ENCODE measurements around the gene MACF1. TPM values are rescaled to one million over a fixed set of nuclear protein-coding genes. Genes with fewer than 3 reads are reported as not detected.

Gene MACF1
- total and polyA plus RNA-seq, 4 donors, result 23.3 to 216 (median 51.2) TPM

DNA sequence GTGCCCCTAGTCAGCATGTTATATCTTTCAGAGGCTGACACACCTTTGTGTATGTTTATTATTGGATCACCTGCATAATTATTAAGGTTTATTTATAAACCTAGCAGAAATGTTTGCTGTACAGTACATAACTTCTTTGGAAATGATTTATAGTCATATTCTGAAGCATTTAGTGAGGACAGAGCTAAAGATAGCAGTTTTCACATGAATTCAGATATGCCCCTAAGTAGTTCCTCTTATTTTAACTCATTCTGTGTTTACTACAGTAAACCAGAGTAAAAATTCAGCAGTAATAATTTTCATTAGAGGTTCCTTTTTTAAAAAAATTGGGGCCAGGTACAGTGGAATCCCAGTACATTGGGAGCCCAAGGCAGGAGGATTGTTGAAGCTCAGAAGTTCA, 265.5 kb downstream of the MACF1 start:
- Histone ChIP-seq H3K27me3 (ENCODE audit: control insufficient read depth in 4 of 4, insufficient read depth in 4 of 4, low read length in 3 of 4) (no peaks in the 10 kb centered on the region), H3K27ac (ENCODE audit: low read depth in 1 of 2, low read length in 2 of 2) (no peak overlapping the region), H3K9me3 (ENCODE audit: control insufficient read depth in 4 of 4, low read length in 3 of 4) (no peaks in the 10 kb centered on the region), H3K4me3 (ENCODE audit: low read depth in 1 of 3, low read length in 3 of 3) (no peak overlapping the region), H3K4me1 (ENCODE audit: control insufficient read depth in 4 of 4, insufficient read depth in 4 of 4, low read length in 3 of 4) (no peaks in the 10 kb centered on the region), H3K9ac (ENCODE audit: low read depth in 1 of 2, low read length in 2 of 2) (no peak overlapping the region), H3K36me3 (ENCODE audit: control insufficient read depth in 4 of 4, insufficient read depth in 3 of 4, low read depth in 1 of 4, low read length in 3 of 4) (peaks cover 12 to 77% (median 62%) of the 10 kb centered on the region in 4 donors)
- DNase-seq (ENCODE audit: low spot score), result no peak
- TF ChIP-seq, protein P1, sequence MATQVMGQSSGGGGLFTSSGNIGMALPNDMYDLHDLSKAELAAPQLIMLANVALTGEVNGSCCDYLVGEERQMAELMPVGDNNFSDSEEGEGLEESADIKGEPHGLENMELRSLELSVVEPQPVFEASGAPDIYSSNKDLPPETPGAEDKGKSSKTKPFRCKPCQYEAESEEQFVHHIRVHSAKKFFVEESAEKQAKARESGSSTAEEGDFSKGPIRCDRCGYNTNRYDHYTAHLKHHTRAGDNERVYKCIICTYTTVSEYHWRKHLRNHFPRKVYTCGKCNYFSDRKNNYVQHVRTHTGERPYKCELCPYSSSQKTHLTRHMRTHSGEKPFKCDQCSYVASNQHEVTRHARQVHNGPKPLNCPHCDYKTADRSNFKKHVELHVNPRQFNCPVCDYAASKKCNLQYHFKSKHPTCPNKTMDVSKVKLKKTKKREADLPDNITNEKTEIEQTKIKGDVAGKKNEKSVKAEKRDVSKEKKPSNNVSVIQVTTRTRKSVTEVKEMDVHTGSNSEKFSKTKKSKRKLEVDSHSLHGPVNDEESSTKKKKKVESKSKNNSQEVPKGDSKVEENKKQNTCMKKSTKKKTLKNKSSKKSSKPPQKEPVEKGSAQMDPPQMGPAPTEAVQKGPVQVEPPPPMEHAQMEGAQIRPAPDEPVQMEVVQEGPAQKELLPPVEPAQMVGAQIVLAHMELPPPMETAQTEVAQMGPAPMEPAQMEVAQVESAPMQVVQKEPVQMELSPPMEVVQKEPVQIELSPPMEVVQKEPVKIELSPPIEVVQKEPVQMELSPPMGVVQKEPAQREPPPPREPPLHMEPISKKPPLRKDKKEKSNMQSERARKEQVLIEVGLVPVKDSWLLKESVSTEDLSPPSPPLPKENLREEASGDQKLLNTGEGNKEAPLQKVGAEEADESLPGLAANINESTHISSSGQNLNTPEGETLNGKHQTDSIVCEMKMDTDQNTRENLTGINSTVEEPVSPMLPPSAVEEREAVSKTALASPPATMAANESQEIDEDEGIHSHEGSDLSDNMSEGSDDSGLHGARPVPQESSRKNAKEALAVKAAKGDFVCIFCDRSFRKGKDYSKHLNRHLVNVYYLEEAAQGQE (IDR thresholded peaks at IDR 0.05), result no peak
- no peak for TF ChIP-seq EGR1 (IDR thresholded peaks at IDR 0.05; ENCODE audit: low read depth in 2 of 2)

- WGBS, result 95% methylated on average over 7 of the region's 7 CpGs
- H3K27ac ChIP-seq (ENCODE audit: low read depth in 1 of 2, low read length in 2 of 2), result no peak overlapping the region
- H3K4me1 ChIP-seq (ENCODE audit: control insufficient read depth in 4 of 4, insufficient read depth in 4 of 4, low read length in 3 of 4), result no peaks in the 10 kb centered on the region
- no peak overlapping the region for H3K9ac ChIP-seq (ENCODE audit: low read depth in 1 of 2, low read length in 2 of 2)
- no peaks in the 10 kb centered on the region for H3K27me3 ChIP-seq (ENCODE audit: control insufficient read depth in 4 of 4, insufficient read depth in 4 of 4, low read length in 3 of 4)
- DNase-seq (ENCODE audit: low spot score), result no peak
- H3K36me3 ChIP-seq (ENCODE audit: control insufficient read depth in 4 of 4, insufficient read depth in 3 of 4, low read depth in 1 of 4, low read length in 3 of 4), result peaks cover 13 to 61% (median 55%) of the 10 kb centered on the region in 4 donors
- TF ChIP-seq, protein P2, sequence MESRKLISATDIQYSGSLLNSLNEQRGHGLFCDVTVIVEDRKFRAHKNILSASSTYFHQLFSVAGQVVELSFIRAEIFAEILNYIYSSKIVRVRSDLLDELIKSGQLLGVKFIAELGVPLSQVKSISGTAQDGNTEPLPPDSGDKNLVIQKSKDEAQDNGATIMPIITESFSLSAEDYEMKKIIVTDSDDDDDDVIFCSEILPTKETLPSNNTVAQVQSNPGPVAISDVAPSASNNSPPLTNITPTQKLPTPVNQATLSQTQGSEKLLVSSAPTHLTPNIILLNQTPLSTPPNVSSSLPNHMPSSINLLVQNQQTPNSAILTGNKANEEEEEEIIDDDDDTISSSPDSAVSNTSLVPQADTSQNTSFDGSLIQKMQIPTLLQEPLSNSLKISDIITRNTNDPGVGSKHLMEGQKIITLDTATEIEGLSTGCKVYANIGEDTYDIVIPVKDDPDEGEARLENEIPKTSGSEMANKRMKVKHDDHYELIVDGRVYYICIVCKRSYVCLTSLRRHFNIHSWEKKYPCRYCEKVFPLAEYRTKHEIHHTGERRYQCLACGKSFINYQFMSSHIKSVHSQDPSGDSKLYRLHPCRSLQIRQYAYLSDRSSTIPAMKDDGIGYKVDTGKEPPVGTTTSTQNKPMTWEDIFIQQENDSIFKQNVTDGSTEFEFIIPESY (IDR thresholded peaks at IDR 0.05), result no peak
- no peak for TF ChIP-seq EGR1 (IDR thresholded peaks at IDR 0.05; ENCODE audit: low read depth in 2 of 2)
- no peak for TF ChIP-seq TAF1 (conservative IDR thresholded peaks at IDR 0.05)
- no peak for TF ChIP-seq NR2F2 (IDR thresholded peaks at IDR 0.05)
- TF ChIP-seq CTCF (IDR thresholded peaks at IDR 0.05; ENCODE audit: low read depth, low read length, missing input control), result no peak
- TF ChIP-seq, protein P1 (IDR thresholded peaks at IDR 0.05), result no peak
- no peak for TF ChIP-seq FOXA2 (IDR thresholded peaks at IDR 0.05)
- TF ChIP-seq ATF3 (IDR thresholded peaks at IDR 0.05), result no peak
- no peak for TF ChIP-seq GABPA (IDR thresholded peaks at IDR 0.05 in 1 of 2, conservative IDR thresholded peaks at IDR 0.05 in 1 of 2)
- TF ChIP-seq JUND (IDR thresholded peaks at IDR 0.05), result no peak
- TF ChIP-seq HNF4G (IDR thresholded peaks at IDR 0.05), result no peak
- TF ChIP-seq YY1 (IDR thresholded peaks at IDR 0.05), result no peak
- no peak for TF ChIP-seq RAD21 (IDR thresholded peaks at IDR 0.05)
- TF ChIP-seq, protein P3, sequence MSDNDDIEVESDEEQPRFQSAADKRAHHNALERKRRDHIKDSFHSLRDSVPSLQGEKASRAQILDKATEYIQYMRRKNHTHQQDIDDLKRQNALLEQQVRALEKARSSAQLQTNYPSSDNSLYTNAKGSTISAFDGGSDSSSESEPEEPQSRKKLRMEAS (IDR thresholded peaks at IDR 0.05), result no peak
- no peak for TF ChIP-seq RXRA (IDR thresholded peaks at IDR 0.05)
- H3K9me3 ChIP-seq (ENCODE audit: control insufficient read depth in 4 of 4, low read length in 3 of 4), result no peaks in the 10 kb centered on the region
- no peak overlapping the region for H3K4me3 ChIP-seq (ENCODE audit: low read depth in 1 of 3, low read length in 3 of 3)
These were observed 268.3 kb downstream of the MACF1 start for GRCh38 chr1:39472826-39473225.
